Activated CD8-positive, alpha-beta T cell treated with anti-CD3 and anti-CD28 coated beads for 36 hours (primary cell): ENCODE measurements around the gene DNAH8. TPM values are rescaled to one million over a fixed set of nuclear protein-coding genes. Genes with fewer than 3 reads are reported as not detected.

Experiments
- ATAC-seq: fragments of 200-7000 bp; cut with Tn5 transposase; one replicate; pipeline ENCODE4 v1.10.0; 2021; ENCODE audit warnings: mild to moderate bottlenecking, moderate library complexity
- CTCF ChIA-PET: fragments of 350-600 bp; sonication (Branson Sonifier 250); formaldehyde crosslinking; loops from one replicate; lab custom pipeline; 2021; ENCODE audit warnings: antibody characterized with exemption; lab: Charles Lee
- POLR2A ChIA-PET: fragments of 350-600 bp; sonication (Branson Sonifier 250); formaldehyde crosslinking; loops from one replicate; lab custom pipeline; 2021; ENCODE audit warnings: antibody characterized with exemption; lab: Charles Lee
- DNase-seq: peaks from one replicate; pipeline ENCODE4 v3.0.0-alpha.2; 2020
- H3K27ac Mint-ChIP-seq: one replicate; pipeline ENCODE4 v1.8.0; 2021; ENCODE audit warnings: mild to moderate bottlenecking, mixed read lengths
- H3K27me3 Mint-ChIP-seq: one replicate; pipeline ENCODE4 v1.8.0; 2021; ENCODE audit warnings: mixed read lengths
- H3K36me3 Mint-ChIP-seq: one replicate; pipeline ENCODE4 v1.8.0; 2021; ENCODE audit warnings: low read depth, mixed read lengths
- H3K4me1 Mint-ChIP-seq: one replicate; pipeline ENCODE4 v1.8.0; 2021; ENCODE audit warnings: low read depth, mixed read lengths
- H3K4me3 Mint-ChIP-seq: one replicate; pipeline ENCODE4 v1.8.0; 2021; ENCODE audit warnings: mild to moderate bottlenecking, moderate library complexity, mixed read lengths
- H3K9me3 Mint-ChIP-seq: one replicate; pipeline ENCODE4 v1.8.0; 2021; ENCODE audit warnings: mixed read lengths
- intact Hi-C: fragments of 100-400 bp; cut with micrococcal nuclease; formaldehyde crosslinking; loops from one replicate; pipeline ENCODE4 v1.10.0; 2022
- total RNA-seq, 2 experiments: library from RNA; stranded (reverse); gene quantifications; one replicate each; pipeline ENCODE4 v1.2.3, GENCODE V29; 2021
- TF ChIP-seq, protein P1 (sequence below): fragments of 200-600 bp; IDR thresholded peaks from one replicate; pipeline ENCODE4 v1.8.0; 2022; ENCODE audit warnings: antibody characterized with exemption, mild to moderate bottlenecking

DNAH8 gene
- total RNA-seq, 2 experiments from 2014 or later: not detected

DNA sequence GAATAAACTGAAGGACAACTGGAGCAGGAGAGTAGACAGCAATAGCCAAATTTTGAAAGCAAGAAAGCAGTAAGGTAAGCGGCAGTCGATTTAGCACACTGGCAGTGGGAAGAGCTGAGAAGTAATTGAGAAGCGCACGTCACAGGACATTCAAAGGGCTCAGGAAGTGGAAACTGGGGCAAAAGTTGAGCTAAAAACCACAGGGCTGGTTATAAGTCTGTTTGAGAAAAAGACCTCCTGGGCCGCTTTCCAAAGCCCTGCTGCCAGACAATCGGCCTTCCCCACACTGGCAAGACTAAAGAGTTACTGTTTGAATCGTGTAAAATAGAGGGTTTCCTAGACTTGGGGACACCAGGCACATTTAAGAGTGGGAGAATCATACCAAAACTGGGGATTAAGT, 161.4 kb downstream of the DNAH8 start:
- H3K27ac Mint-ChIP-seq: peak overlapping the region; percentile 84

DNA sequence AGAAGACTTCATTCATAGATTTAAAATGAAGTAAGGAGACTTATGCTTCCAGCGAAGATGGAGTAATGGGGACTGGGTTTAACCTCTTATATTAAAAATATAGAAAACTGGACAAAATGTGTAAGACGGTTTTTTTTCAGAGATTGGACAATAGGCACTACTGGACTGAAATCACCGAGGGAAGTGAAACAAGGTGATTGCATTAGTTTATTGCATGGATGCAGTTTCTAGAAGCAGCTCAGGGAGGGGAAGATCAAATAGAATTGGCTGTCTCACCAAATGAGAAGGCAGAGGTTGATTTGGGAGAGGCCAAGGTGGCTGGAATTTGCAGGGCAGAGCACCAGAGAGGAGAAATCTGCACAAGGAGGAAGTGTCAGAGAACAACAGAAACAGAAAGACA, 162.6 kb downstream of the DNAH8 start:
- ChIA-PET POLR2A (no interaction called here), CTCF (interaction anchor here (0.7 kb wide), 1 partner anchor 43 kb away, joined by 3 read pairs; no protein-coding TSS in a partner anchor)
- Mint-ChIP-seq H3K4me3 (no peak overlapping the region), H3K9me3 (peaks cover 4% of the 10 kb centered on the region), H3K36me3 (no peaks in the 10 kb centered on the region), H3K4me1 (peaks cover 27% of the 10 kb centered on the region), H3K27ac (no peak overlapping the region), H3K27me3 (no peaks in the 10 kb centered on the region)
- DNase-seq (no peak), ATAC-seq (no peak)
- TF ChIP-seq, protein P1, sequence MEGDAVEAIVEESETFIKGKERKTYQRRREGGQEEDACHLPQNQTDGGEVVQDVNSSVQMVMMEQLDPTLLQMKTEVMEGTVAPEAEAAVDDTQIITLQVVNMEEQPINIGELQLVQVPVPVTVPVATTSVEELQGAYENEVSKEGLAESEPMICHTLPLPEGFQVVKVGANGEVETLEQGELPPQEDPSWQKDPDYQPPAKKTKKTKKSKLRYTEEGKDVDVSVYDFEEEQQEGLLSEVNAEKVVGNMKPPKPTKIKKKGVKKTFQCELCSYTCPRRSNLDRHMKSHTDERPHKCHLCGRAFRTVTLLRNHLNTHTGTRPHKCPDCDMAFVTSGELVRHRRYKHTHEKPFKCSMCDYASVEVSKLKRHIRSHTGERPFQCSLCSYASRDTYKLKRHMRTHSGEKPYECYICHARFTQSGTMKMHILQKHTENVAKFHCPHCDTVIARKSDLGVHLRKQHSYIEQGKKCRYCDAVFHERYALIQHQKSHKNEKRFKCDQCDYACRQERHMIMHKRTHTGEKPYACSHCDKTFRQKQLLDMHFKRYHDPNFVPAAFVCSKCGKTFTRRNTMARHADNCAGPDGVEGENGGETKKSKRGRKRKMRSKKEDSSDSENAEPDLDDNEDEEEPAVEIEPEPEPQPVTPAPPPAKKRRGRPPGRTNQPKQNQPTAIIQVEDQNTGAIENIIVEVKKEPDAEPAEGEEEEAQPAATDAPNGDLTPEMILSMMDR: no peak
- intact Hi-C loops: no loop called here

More for the DNA sequence above, 161.4 kb downstream of the DNAH8 start:
- Mint-ChIP-seq H3K4me1 (peaks cover 27% of the 10 kb centered on the region), H3K36me3 (no peaks in the 10 kb centered on the region), H3K4me3 (peak overlapping the region; percentile 31), H3K27me3 (no peaks in the 10 kb centered on the region), H3K9me3 (peaks cover 4% of the 10 kb centered on the region)
- TF ChIP-seq, protein P1: no peak
- peak; percentile 67 for DNase-seq
- ChIA-PET CTCF (interaction anchor here (1.2 to 2.2 kb wide), 4 partner anchors 21 to 427 kb away, joined by 3 to 7 read pairs (median 5); no protein-coding TSS in a partner anchor), POLR2A (interaction anchor here (0.5 kb wide), 1 partner anchor 893 kb away, joined by 3 read pairs; no protein-coding TSS in a partner anchor)
- intact Hi-C loops: no loop called here
- peak; percentile 91 for ATAC-seq

DNA sequence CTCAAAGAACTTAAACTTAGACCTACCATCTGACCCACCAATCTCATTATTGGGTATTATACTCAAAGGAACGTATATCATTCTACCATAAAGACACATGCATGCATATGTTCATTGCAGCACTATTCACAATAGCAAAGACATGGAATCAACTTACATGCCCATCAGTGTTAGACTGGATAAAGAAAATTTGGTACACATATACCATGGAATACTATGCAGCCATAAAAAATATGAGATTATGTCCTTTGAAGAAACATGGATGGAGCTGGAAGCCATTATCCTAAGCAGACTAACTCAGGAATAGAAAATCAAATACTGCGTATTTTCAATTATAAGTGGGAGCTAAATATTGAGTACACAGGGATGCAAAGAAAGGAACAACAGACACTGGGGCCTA, 167.0 kb downstream of the DNAH8 start:
- H3K27ac Mint-ChIP-seq: no peak overlapping the region
- CTCF ChIA-PET: interaction anchor here (6.5 kb wide), 1 partner anchor 10 kb away, joined by 34 read pairs; no protein-coding TSS in a partner anchor
- peaks cover 4% of the 10 kb centered on the region for H3K9me3 Mint-ChIP-seq
- peaks cover 4% of the 10 kb centered on the region for H3K4me1 Mint-ChIP-seq
- no peaks in the 10 kb centered on the region for H3K27me3 Mint-ChIP-seq
- intact Hi-C loops: no loop called here
- H3K4me3 Mint-ChIP-seq: no peak overlapping the region
- DNase-seq: no peak
- POLR2A ChIA-PET: no interaction called here
- ATAC-seq: no peak
- H3K36me3 Mint-ChIP-seq: no peaks in the 10 kb centered on the region
- TF ChIP-seq, protein P1: no peak

DNA sequence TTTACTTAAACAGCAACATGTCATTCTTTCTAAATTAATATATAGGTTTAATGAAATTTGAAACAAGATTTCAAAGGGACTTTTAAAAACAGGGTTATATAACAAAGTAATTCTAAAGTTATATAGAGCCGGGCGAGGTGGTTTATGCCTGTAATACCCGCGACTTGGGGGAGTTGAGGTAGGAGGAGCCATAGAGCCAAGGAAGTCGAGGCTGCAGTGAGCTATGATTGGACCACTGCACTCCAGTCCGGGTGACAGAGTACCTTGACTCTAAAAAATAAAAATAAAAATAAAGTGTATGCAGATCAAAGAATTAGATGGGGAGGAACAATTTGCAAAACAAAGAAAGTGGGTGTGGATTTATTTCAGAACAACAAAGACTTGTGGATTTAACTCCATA, 182.4 kb downstream of the DNAH8 start:
- Mint-ChIP-seq H3K4me3 (no peak overlapping the region), H3K4me1 (no peaks in the 10 kb centered on the region), H3K9me3 (no peaks in the 10 kb centered on the region), H3K27ac (no peak overlapping the region), H3K36me3 (no peaks in the 10 kb centered on the region), H3K27me3 (peaks cover 2% of the 10 kb centered on the region)
- CTCF ChIA-PET: interaction anchor here (1.7 to 2.8 kb wide), 2 partner anchors 21 to 24 kb away, joined by 4 to 7 read pairs; no protein-coding TSS in a partner anchor
- TF ChIP-seq, protein P1: no peak
- no peak for ATAC-seq
- POLR2A ChIA-PET: no interaction called here
- intact Hi-C loops: no loop called here
- no peak for DNase-seq

DNA sequence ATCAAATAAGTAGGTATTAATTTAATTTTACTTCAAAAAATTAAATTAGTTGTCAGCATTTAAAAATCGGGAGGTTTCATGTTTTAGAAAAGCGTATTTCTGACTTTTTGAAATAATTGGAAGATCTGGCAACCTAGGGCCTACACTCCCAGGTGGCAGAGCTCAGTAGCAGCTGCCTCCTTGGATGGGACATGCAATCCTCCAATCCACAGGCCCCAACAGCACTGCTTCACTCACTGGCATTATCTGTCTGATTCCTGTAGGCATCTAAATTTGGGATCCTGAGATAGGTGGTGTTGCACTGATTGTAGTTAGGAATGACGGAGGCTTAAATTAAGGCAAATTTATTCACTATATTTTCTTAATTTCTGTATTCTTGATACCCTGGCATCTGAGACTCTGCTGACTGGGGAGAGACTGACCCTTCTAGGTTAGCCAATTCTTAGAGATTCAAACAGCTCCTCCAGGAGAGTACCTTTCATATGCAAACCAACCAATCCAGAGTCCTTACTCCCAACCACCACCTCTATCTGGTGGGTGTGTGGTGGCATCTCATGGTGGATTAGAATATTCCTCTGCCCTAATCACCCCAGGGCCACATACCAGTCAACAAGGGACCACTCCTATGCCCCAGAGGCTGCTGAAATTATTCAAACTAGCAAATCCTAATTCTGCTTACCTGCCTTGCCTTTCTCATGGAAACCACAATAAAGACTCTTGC, 186.9 kb downstream of the DNAH8 start:
- CTCF ChIA-PET: interaction anchor here (0.9 to 1.0 kb wide), 2 partner anchors 29 to 95 kb away, joined by 3 to 4 read pairs; no protein-coding TSS in a partner anchor
- Mint-ChIP-seq H3K27me3 (peaks cover 2% of the 10 kb centered on the region), H3K36me3 (no peaks in the 10 kb centered on the region), H3K9me3 (no peaks in the 10 kb centered on the region), H3K27ac (no peak overlapping the region), H3K4me3 (no peak overlapping the region), H3K4me1 (no peaks in the 10 kb centered on the region)
- no peak for ATAC-seq
- intact Hi-C loops: no loop called here
- DNase-seq: no peak
- TF ChIP-seq, protein P1: no peak
- POLR2A ChIA-PET: no interaction called here
